Fibroblast of the aortic adventitia (primary cell): ENCODE measurements around the gene GLRX3. TPM values are rescaled to one million over a fixed set of nuclear protein-coding genes. Genes with fewer than 3 reads are reported as not detected.
A peak's percentile ranks its signal among the peaks of the same experiment; 100 is the strongest.

Experiments used
- DNase-seq: peaks from one replicate; pipeline ENCODE4 v3.0.0-alpha.2; 2010; ENCODE audit warnings: low read depth
- H3K4me3 ChIP-seq: 2 replicates; pipeline ENCODE4 v1.5.1; 2011; ENCODE audit warnings: low read depth, mild to moderate bottlenecking, control low read depth, low read length, moderate library complexity
- CTCF ChIP-seq: IDR thresholded peaks from 2 replicates; pipeline ENCODE4 v1.5.1; 2011; ENCODE audit warnings: mild to moderate bottlenecking, low read length, control low read depth, inconsistent platforms; ENCODE audit not compliant: insufficient read depth
- total RNA-seq: library from RNA; depleted of rRNA; stranded (reverse); fragments of >200 nt; gene quantifications from 2 replicates; pipeline ENCODE4 v1.2.3, GENCODE V29; 2012; ENCODE audit warnings: low replicate concordance

GLRX3 gene
- total RNA-seq, 1 donor, result 124 TPM

GRCh38 chr10:130160775-130161174 is 24.6 kb downstream of the GLRX3 start:
- DNase-seq, result no peak
- TF ChIP-seq CTCF, result no peak

GRCh38 chr10:130161331-130161730 is 25.1 kb downstream of the GLRX3 start:
- no peak for DNase-seq
- TF ChIP-seq CTCF, result no peak
- no peak overlapping the region for H3K4me3 ChIP-seq

More at GRCh38 chr10:130160775-130161174, 24.6 kb downstream of the GLRX3 start:
- no peak overlapping the region for H3K4me3 ChIP-seq

GRCh38 chr10:130167193-130167592 is 31.0 kb downstream of the GLRX3 start:
- DNase-seq, result no peak
- no peak for TF ChIP-seq CTCF
- H3K4me3 ChIP-seq, result no peak overlapping the region

GRCh38 chr10:130167707-130168106 is 31.5 kb downstream of the GLRX3 start:
- no peak for DNase-seq
- no peak for TF ChIP-seq CTCF
- no peak overlapping the region for H3K4me3 ChIP-seq

- DNase-seq, result no peak
- no peak overlapping the region for H3K4me3 ChIP-seq
- no peak for TF ChIP-seq CTCF
Measured at GRCh38 chr10:130169136-130169859, 33.1 kb downstream of the GLRX3 start.

- no peak overlapping the region for H3K4me3 ChIP-seq
- DNase-seq, result no peak
- TF ChIP-seq CTCF, result no peak
Measured at GRCh38 chr10:130171196-130171595, 35.0 kb downstream of the GLRX3 start.

- peak; percentile 8 for DNase-seq
- H3K4me3 ChIP-seq, result no peak overlapping the region
- no peak for TF ChIP-seq CTCF
Measured at GRCh38 chr10:130174328-130174727, 38.1 kb downstream of the GLRX3 start.
